Head of caudate nucleus (tissue), 42 donors: Measurements from ENCODE around the gene MAP3K3.
A peak's percentile ranks its signal among the peaks of the same experiment; 100 is the strongest.

Experiments
- DNase-seq, 42 donors: peaks; one replicate each; pipeline versions ENCODE4 v3.0.0 to v3.0.0-alpha.2; 2020 to 2021; ENCODE audit warnings: mixed read lengths in 7 of 42
- intact Hi-C: fragments of 100-400 bp; cut with DNase I; formaldehyde crosslinking; loops from one replicate; pipeline ENCODE4 v1.15.0; 2022

Gene MAP3K3

GRCh38 chr17:63621684-63622573, at the start of gene MAP3K3:
MAP3K3 (plus strand) TSS chr17:63622417; CDS start chr17:63622760, 343 bp downstream.
- DNase-seq = peak; percentile 96 to 100 (median 100)
- intact Hi-C loops = loop anchor here (10.0 kb wide), 2 partner anchors 73 to 123 kb away; partner anchors contain the start of gene STRADA

GRCh38 chr17:63573634-63574033, 48.6 kb upstream of the MAP3K3 start:
- intact Hi-C loops = no loop called here
- no peak for DNase-seq

DNA sequence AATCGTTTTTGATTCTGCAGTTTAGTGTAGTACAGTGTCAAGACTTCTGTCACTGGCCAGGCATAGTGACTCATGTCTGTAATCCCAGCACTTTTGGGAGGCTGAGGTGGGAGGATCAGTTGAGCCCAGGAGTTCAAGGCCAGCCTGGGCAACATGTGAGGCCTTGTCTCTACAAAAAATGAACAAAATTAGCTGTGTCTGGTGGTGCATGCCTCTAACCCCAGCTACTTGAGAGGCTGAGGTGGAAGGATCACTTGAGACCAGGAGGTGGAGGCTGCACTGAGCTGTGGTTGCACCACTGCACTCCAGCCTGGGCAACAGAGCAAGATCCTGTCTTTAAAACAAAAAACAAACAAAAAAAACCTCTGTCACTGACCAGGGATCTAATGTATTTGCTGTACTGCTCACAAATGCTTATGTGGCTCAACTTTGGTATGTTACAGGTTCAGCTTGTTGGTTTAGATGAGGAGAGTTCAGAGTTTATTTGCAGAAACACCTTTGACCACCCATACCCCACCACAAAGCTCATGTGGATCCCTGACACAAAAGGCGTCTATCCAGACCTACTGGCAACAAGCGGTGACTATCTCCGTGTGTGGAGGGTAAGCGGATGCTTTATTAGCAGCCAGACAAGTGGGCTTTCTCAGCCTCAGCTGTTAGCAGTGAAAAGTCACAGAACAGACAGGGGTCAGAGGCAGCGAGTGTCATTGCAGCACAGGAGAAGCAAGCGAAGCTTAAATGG, 44.0 kb upstream of the MAP3K3 start:
- intact Hi-C loops = no loop called here
- no peak for DNase-seq

- no peak for DNase-seq
- intact Hi-C loops = no loop called here
These were observed 43.5 kb upstream of the MAP3K3 start for GRCh38 chr17:63578769-63579111.

DNA sequence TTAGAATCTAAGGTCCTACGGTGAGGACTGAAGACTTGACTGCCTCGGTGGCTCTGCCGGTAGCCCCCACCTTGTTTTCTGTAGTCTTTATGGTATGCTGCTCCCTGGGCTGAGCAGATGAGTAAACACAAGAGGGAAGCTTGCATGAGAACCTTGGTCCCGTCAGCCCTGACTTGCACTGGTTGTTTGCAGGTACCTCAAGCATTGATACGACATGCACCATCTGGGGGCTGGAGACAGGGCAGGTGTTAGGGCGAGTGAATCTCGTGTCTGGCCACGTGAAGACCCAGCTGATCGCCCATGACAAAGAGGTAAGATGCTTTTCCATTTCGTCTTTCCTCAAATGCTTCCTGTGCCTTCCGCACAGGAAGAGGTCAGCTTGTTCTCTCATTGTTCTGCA, 42.6 kb upstream of the MAP3K3 start:
- intact Hi-C loops = no loop called here
- no peak for DNase-seq

DNA sequence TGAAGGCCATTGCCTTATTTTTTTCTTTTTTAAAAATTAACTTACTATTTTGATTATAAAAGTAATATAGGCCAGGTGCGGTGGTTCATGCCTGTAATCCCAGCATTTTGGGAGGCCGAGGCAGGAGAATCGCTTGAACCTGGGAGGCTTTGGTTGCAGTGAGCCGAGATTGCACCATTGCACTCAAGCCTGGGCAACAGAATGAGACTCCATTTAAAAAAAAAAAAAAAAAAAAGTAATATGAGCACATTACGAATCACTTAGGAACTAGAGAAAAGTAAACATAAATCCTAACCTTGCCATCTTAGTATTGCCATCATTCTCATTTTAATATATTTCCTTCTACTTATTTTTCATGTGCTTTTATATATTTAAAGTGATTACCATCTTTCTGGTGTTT, 34.4 kb upstream of the MAP3K3 start:
- intact Hi-C loops = no loop called here
- DNase-seq = no peak

GRCh38 chr17:63588797-63589196, 33.4 kb upstream of the MAP3K3 start:
- DNase-seq = no peak
- intact Hi-C loops = no loop called here

DNA sequence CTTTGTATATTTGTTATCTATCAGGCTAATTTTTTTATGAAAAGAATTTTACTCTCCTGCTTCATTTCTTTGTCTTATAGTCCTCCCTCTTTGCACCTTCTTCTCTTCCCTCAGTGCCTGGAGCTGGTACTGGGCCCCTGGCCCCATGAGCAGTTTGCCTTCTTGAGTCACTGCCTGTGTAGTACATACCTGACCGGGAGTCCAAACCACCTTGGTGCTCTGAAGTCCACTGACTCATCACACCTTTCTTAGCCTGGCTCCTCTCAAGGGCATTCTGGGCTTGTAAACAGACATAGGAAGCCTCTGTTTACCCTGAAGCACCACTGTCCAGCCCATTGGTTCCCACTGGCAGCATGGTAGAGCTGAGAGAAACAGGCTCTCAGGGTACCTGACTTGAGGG, 32.6 kb upstream of the MAP3K3 start:
- intact Hi-C loops = no loop called here
- DNase-seq = no peak

- DNase-seq = no peak
- intact Hi-C loops = no loop called here
These were observed 29.4 kb upstream of the MAP3K3 start for GRCh38 chr17:63592797-63593196.

- intact Hi-C loops = no loop called here
- no peak for DNase-seq
These were observed 27.1 kb upstream of the MAP3K3 start for GRCh38 chr17:63595132-63595531.

- intact Hi-C loops = no loop called here
- no peak for DNase-seq
These were observed 25.2 kb upstream of the MAP3K3 start for GRCh38 chr17:63596856-63597586.

DNA sequence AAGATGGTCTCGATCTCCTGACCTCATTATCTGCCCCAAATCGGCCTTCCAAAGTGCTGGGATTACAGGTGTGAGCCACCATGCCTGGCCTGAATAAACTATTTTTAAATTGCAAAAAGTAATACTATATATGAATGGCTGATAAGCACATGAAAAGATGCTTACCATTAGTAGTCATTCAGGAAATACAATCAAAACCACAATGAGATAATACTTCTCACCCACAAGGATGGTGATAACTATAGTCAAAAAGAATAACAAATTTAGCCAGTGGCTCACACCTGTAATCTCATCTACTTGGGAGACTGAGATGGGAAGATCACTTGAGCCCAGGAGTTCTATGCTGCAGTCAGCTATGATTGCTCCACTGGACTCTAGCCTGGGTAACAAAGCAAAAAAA, 23.9 kb upstream of the MAP3K3 start:
- no peak for DNase-seq
- intact Hi-C loops = no loop called here

DNA sequence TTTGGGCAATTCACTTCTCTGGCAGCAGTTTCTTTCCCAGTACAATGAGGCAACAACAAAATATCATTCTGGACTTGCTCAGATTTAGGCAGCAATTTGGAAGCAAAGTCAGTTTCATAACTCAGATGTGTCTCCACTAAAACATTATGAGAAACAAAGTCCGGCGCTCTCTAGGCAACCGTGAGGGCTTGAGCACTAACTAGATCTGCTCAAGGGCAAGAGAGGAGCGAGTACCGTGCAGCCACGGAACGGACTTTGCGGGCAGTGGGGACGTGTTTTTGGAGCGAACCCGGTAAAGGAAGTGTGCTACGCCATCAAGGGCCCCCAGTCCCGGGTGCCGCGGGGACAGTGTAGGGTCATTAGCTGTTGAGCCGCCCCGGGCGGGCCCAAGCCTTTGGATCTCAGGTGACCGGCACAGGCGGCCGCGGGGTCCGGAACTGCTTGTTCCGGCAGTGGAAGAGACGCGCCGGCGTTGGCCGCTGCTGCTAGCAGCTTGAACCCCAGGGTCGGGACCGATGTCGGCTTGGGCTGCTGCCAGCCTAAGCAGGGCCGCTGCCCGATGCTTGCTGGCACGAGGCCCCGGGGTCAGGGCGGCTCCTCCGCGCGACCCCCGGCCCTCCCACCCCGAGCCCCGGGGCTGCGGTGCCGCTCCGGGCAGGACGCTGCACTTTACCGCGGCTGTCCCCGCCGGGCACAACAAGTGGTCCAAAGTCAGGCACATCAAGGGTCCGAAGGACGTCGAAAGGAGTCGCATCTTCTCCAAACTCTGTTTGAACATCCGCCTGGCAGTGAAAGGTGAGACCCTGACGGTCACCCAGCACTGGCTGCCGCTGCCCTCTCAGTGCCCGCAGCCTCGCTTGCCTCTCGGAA, 21.4 kb upstream of the MAP3K3 start, which contains the start of gene TACO1:
TSS of gene TACO1 (plus strand) at position 327 of the 870 bp plus-strand sequence. CDS start at position 516, 189 bp downstream.
- peak; percentile 72 to 94 (median 84) for DNase-seq
- intact Hi-C loops = no loop called here

- intact Hi-C loops = no loop called here
- no peak for DNase-seq
These were observed 20.5 kb upstream of the MAP3K3 start for GRCh38 chr17:63601439-63602371.

DNA sequence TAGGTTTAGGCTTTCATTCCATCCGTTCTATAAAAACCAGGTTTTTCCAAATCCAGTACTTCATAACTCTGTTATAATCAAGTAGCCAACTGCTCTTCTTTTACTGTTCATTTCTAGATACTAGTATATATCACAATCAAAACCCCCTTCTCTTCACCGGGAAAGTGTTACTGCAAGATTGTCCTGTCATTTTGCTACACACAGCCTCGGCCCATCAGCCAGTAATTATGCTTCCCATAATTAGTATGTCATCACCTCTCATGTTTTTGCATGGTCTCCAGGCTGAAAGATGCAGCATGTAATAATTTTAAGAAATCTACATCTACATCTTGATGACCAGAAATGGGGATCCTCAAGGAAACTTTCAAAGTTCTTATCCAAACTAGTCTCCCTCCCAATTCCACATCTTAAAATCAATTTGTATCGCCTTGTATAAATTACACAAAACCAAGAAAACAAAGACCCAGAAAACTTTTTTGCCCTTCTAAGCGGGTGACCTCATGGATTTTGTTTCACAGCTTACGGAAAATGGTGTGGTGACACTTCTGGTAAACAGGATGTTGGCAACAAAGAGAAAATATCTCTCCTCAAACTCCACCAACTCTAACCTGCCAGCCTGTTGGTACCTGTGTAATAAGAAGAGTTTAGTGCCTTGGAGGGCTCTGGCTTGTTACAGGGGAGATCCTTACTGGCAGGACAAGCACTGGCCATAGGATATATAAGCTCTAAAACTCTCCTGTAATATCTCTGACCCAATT, 12.2 kb upstream of the MAP3K3 start:
- intact Hi-C loops = loop anchor here (5.0 kb wide), 1 partner anchor 178 kb away; no protein-coding TSS in a partner anchor
- DNase-seq = no peak

DNA sequence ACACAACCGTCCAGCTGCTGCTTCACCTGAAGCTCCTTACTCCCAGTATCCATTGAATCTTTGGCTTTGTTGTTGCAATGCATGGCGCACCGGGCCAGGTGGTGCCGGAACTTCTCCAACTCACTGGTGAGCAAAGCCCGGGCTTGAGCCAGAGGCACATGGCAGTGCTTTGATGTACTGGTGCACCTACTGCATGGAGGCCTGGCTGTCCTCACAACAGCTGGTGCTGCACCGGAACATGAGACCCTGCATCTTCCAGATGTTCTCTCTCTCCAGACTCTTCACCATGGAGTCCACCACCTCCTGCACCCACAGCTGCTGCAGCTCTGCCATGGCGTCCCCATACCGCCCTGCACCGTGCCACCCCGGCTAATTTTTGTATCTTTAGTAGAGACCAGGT, 11.4 kb upstream of the MAP3K3 start:
- no peak for DNase-seq
- intact Hi-C loops = no loop called here

DNA sequence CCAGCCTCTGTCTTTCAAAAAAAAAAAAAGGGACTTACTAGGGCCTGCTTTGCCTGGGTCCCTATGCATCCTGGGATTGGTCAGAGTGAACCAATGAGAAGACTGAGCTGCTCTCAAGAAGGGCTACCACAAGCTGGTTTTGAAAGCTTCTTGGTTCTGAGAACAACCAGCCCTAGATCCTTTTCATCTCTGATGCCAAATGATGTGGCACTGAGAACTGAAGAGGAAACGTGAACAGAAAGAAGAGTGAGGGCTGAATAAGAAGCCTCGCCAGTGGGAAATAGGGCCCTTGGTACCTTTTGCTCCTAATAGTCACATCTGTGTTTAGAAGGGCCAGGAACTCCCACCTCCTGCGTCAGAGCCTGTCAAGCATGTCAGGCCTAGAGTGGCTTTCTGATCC, 10.9 kb upstream of the MAP3K3 start:
- peak in 4 of 42 donors; percentile 2 to 39 (median 18) for DNase-seq
- intact Hi-C loops = no loop called here
